22Rv1 (cell line): ENCODE measurements around the gene ADAMTS8.

Experiments used
- ZFX ChIP-seq: fragments of 450-650 bp; IDR thresholded peaks from 2 replicates; pipeline ENCODE4 v1.6.1; 2017; ENCODE audit warnings: antibody characterized with exemption, borderline replicate concordance
- TF ChIP-seq, protein P1 (sequence below): fragments of 450-650 bp; IDR thresholded peaks from 2 replicates; pipeline ENCODE4 v1.5.1; 2017; ENCODE audit warnings: mild to moderate bottlenecking

GRCh38 chr11:130358398-130358797 is 70.0 kb downstream of the ADAMTS8 start:
- TF ChIP-seq, protein P1, sequence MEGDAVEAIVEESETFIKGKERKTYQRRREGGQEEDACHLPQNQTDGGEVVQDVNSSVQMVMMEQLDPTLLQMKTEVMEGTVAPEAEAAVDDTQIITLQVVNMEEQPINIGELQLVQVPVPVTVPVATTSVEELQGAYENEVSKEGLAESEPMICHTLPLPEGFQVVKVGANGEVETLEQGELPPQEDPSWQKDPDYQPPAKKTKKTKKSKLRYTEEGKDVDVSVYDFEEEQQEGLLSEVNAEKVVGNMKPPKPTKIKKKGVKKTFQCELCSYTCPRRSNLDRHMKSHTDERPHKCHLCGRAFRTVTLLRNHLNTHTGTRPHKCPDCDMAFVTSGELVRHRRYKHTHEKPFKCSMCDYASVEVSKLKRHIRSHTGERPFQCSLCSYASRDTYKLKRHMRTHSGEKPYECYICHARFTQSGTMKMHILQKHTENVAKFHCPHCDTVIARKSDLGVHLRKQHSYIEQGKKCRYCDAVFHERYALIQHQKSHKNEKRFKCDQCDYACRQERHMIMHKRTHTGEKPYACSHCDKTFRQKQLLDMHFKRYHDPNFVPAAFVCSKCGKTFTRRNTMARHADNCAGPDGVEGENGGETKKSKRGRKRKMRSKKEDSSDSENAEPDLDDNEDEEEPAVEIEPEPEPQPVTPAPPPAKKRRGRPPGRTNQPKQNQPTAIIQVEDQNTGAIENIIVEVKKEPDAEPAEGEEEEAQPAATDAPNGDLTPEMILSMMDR: no peak
- TF ChIP-seq ZFX: no peak
